HG02973 (cell line): ENCODE data around the gene MED17.
"Not testable (repeated sequence)": the region's sequence is repeated elsewhere in the genome, so short reads cannot be mapped to it uniquely, and the experiment has no call there.

Experiments used
- ATAC-seq: cut with Tn5 transposase; IDR thresholded peaks from one replicate; pipeline ENCODE4 v1.9.1; 2021; ENCODE audit warnings: moderate library complexity; ENCODE audit not compliant: unreplicated experiment

Gene MED17

DNA sequence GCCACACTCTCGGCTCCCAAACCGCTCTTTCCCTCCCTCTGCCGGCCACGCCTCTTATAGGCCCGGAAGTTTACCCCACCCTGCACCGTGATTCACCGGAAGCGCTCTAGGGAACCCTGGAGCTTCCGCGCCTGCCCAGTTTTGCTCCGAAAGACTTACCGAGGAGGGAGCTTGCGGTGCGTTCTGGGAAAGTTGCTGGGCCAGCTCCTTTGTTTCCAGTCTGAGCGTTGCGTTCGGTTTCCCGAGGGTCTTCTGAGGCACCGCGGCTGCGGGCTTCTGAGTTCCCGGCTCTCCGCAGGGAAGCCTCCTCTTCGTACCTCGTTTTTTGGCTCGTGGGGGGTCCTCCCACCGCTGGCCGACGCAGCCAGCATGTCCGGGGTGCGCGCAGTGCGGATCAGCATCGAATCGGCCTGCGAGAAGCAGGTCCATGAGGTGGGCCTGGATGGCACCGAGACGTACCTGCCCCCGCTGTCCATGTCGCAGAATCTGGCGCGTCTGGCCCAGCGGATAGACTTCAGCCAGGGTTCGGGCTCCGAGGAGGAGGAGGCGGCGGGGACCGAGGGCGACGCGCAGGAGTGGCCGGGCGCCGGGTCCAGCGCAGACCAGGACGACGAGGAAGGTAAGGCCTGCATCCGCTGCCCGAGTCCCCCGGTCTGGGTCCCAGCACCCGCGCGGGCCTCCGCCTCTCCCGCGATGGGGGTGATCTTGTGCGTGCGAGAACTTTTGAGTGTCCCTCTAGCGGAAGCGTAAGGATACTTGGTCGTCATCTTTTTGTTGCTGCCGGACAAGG, at the start of gene MED17:
TSS of gene MED17 (plus strand) at position 138 of the 790 bp plus-strand sequence. CDS start at position 370, 232 bp downstream.
- peak; percentile 97 for ATAC-seq

- no peak for ATAC-seq
Measured at GRCh38 chr11:93734427-93735222, 49.5 kb upstream of the MED17 start.

GRCh38 chr11:93735627-93736026, 48.5 kb upstream of the MED17 start:
- no peak for ATAC-seq

GRCh38 chr11:93736129-93736528, 48.0 kb upstream of the MED17 start:
- ATAC-seq: no peak

DNA sequence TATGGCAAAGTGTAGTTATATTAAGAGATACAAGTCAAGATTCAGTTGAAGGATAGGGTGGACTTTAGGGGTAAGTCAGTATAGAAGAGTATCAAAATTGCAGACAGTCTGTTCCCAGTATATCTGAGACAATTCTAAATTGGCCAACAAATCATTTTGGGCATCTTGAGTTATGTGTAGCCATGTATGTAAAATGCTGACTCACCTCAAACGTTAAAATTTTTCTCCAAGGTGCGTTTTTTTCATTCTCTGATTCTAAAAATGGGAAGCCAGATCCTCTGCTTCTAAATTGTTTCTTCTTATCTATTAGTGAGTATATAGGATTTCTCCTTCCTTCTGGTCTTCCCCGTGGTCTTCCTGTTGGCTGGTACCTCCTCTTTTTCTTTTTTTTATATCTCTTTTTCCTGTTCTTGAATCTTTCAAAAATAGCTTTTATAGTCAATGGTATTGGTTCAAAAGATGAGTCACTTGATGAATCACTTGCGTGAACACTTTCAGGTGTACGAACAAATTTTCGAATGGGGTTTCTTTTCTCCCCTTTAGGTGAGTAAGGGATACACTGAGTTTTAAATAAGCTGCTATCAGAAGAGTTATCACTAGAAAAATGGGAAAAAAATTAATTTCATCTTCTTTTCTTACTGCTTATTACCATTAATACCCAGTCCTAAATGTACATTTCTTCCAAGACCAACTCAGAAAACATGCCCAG, 46.0 kb upstream of the MED17 start:
- no peak for ATAC-seq

- ATAC-seq: no peak
Measured at GRCh38 chr11:93738647-93739081, 45.4 kb upstream of the MED17 start.

DNA sequence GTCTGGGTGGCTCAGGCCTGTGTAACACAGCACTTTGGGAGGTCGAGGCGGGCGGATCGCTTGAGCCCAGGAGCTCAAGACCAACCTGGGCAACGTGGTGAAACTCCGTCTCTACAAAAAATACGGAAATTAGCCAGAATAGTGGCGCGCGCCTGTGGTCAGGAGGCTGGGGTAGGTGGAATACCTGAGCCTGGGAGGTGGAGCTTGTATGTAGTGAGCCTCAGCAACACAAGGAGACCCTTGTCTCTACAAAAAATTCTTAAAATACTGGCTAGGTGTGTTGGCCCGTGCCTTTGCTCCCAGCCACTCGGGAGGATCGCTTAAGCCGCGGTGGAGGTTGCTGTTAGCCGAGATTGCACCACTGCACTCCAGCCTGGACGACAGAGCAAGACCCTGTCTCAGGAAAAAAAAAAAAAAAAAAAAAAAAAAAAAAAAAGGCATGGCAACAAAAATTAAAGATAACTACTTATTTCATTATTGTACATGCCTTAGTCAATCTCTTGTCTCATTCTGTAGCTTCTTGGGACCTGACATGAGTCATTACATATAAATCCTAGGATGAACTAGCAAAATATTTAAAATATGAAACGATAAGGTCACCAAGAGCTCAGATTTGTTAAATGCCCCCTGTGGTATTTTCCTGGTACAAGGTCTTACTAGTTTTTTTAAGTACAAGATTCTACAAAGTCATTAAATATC, 43.9 kb upstream of the MED17 start:
- ATAC-seq: no peak

DNA sequence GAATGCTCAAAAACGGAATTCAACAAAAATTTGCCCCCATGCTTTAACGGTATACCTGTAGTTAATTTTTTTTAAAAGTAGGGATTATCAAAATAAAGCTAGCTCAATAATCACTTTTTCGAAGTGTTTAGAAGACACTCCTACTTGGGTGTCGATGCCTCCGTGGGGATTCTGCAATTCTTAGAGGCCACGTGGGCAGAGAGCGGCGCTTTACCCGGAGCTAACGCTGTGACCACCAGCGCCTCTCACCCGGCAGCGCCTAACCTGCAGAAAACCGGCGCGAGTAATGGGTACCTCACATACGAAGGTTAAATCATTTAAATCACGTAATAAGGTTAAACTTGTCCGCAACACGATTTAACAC, 43.4 kb upstream of the MED17 start:
- peak; percentile 37 for ATAC-seq

- peak; percentile 84 for ATAC-seq
Measured at GRCh38 chr11:93741094-93741881, 42.8 kb upstream of the MED17 start, which contains the start of the genes C11orf54 and TAF1D. Gene C11orf54, plus strand, starts transcription at chr11:93741672. Its CDS starts 5,722 bp downstream, at chr11:93747394. Gene TAF1D, minus strand, starts transcription at chr11:93741495. Its CDS starts 2,191 bp downstream, at chr11:93739304.

DNA sequence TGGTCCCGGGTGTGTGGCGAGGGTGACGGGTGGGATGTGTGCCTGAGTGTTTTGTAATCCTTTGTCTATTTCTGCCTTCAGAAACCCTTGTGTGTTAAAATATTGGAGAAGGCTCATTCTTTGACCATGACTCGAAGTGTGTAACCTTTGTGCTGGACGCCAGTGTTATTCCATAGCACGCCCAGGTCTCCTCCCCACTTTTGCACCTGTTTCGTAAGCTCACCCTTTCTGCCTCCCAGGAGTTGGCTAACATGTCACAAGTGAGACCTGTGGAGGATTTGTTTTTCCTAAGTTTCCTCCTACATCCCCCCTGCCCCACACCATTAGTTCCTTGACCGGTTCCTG, 42.2 kb upstream of the MED17 start:
- peak; percentile 12 for ATAC-seq

DNA sequence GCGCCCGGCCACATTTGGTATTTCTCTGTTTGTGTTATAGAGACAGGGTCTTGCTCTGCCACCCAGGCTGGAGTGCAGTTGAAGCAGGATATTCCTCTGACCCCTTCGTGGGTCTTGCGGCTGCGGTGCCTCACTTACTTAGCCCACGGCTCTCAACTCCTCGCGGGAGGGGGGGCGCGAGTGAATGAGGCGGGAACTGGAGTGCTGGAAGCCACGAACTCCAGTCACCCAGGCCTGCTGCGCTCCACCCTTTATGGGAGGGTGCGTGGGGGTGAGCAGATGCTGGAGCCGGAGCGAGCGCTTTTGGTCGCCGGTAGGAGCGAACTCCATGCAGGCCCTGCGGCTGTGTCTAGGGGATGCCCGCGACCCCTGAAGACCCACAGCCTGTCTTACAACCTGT, 40.8 kb upstream of the MED17 start:
- no peak for ATAC-seq

- ATAC-seq: no peak
Measured at GRCh38 chr11:93744669-93745004, 39.4 kb upstream of the MED17 start.

DNA sequence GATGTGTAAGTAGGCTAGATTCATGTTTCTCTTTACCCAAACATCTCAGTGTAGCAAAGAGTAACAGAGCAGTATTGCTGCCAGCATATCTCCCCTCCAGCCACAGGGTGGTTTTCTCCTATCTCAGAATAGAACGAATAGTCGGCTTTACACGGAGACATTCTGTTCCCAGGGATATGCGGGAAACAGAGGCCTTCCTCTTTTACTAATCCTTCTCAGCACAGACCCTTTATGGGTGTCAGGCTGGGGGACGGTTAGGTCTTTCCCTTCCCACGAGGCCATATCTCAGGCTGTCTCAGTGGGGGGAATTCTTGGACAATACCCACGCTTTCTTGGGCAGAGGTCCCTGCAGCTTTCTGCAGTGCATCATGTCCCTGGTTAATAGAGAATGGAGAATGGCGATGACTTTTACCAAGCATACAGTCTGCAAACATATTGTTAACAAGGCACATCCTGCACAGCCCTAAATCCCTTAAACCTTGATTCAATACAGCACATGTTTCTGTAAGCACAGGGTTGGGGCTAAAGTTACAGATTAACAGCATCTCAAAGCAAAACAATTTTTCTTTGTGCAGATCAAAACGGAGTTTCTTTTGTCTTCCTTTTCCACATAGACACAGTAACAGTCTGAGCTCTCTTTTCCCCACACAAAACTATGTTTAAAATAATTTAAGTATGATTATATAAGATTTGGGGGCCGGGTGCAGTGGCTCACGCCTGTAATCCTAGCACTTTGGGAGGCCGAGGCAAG, 38.9 kb upstream of the MED17 start:
- ATAC-seq: not testable (repeated sequence)

DNA sequence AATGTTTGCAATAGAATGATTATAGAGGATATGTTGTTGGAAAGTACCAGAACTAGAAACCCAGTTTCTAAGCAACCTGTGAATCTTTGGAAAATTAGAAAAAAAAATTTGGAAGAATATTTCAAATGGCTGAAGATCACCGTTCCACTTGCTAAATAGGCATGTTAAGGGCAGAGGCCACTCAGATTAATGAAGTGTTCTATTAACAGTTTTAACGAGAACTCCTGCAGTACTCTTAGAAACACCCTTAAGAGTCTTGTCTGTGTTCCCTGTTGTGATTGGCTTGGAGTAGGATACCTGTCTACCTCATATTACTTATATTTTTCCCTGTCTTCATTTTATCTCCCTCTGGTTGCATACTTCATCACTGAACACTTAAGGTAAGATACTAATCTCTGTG, 38.0 kb upstream of the MED17 start:
- ATAC-seq: no peak

GRCh38 chr11:93747122-93747521, 37.0 kb upstream of the MED17 start:
- ATAC-seq: peak; percentile 79

- no peak for ATAC-seq
Measured at GRCh38 chr11:93751001-93751400, 33.1 kb upstream of the MED17 start.

DNA sequence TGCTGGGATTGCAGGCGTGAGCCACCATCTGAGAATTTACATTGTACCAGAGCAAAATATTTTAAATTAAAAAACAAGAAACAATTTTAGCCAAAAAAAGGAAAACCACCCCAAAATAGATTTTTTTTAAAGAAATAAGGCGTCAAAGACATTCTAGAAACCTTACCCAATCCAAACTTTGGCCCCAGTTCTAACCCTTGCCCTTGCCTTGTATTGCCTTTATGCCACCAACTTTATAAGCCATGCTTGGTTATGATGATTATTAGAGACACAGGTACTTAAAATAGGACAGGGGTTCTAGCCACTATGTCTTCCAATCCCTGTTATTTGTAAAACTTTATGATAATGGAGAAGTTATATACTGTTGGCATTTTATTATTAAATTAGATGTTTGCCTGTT, 30.8 kb upstream of the MED17 start:
- no peak for ATAC-seq

DNA sequence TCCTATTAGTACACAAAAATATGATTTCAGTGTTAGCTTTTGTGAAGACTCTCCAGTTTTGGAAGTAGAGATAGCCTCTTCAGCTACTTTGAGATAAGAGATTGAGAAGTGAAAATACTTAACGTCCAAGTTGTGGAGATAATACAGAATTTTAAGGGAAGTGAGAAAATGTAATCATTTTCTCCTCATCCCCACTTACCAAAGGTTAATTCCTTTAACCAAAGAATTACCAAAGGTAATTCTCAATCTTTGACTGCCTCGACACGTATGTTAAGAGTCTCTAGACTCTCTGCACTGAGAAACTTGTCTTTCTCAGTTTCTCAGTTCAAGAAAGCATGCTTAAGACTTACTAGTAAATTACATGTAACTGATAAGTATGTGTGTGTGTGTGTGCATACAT, 27.3 kb upstream of the MED17 start:
- no peak for ATAC-seq

DNA sequence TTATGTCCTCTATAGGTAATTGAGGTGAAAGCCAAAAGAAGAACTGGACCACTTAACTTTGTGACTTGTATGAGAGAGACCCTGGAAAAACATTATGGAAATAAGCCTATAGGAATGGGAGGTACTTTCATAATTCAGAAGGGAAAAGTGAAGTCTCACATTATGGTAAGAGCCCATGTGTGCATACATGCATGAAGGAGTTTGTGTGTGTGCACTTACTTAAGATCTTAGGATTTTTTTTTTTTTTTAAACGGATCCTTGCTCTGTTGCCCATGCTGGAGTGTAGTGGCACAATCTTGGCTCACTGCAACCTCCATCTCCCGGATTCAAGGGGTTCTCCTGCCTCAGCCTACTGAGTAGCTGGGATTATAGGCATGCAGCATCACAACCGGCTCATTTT, 26.8 kb upstream of the MED17 start:
- no peak for ATAC-seq
